Activated T-helper 2 cell treated with anti-CD3 and anti-CD28 coated beads, Interferon-gamma antibody, Interleukin-2, Interleukin-4, amounts not matched to agents 10 μg/mL and 5 μg/mL and 100 μg/mL, durations not matched to agents 14 hours and 24 hours and 36 hours (primary cell): ENCODE results near the gene LIPI. TPM values are rescaled to one million over a fixed set of nuclear protein-coding genes. Genes with fewer than 3 reads are reported as not detected.
"Not testable (repeated sequence)": the region's sequence is repeated elsewhere in the genome, so short reads cannot be mapped to it uniquely, and the experiment has no call there.

Experiments used
- DNase-seq: peaks from one replicate; pipeline ENCODE4 v3.0.0; 2021; ENCODE audit warnings: low spot score
- H3K27ac Mint-ChIP-seq: one replicate; pipeline ENCODE4 v1.8.0; 2021; ENCODE audit warnings: mixed read lengths
- H3K27me3 Mint-ChIP-seq: one replicate; pipeline ENCODE4 v1.8.0; 2021; ENCODE audit warnings: low read depth, mixed read lengths
- H3K36me3 Mint-ChIP-seq: one replicate; pipeline ENCODE4 v1.8.0; 2021; ENCODE audit warnings: low read depth, mixed read lengths
- H3K4me1 Mint-ChIP-seq: one replicate; pipeline ENCODE4 v1.8.0; 2021; ENCODE audit warnings: low read depth, mixed read lengths
- H3K4me3 Mint-ChIP-seq: one replicate; pipeline ENCODE4 v1.8.0; 2021; ENCODE audit warnings: low read depth, mild to moderate bottlenecking, moderate library complexity, mixed read lengths
- H3K9me3 Mint-ChIP-seq: one replicate; pipeline ENCODE4 v1.8.0; 2021; ENCODE audit warnings: mixed read lengths
- intact Hi-C: fragments of 100-400 bp; cut with micrococcal nuclease; formaldehyde crosslinking; loops from one replicate; pipeline ENCODE4 v1.15.1; 2023
- total RNA-seq: library from RNA; stranded (reverse); gene quantifications from 2 replicates; pipeline ENCODE4 v1.2.3, GENCODE V29; 2022

Gene LIPI
- total RNA-seq, 1 donor from 2014 or later, result not detected

DNA sequence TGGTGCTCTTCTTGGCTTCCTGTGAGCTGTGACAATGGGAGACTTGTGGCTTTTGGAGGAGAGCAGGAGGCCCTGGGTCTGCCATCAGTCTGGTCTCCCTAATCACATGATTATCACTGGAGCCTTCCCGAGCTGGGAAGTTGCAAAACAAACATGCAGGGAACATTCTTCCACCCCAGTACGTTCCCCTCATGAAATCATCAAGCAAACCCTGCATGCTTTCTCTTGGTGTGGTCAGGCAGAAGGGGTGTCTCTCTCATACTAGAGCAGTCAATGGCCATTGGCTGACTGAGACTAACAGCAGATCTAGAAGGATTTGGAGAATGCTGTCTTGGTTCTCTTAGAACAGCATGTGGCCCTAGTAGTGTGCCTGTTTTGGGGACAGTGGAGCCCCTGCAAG is 111.2 kb downstream of the LIPI start:
- Mint-ChIP-seq H3K27me3 (no peaks in the 10 kb centered on the region), H3K9me3 (peaks cover 6% of the 10 kb centered on the region), H3K27ac (no peak overlapping the region), H3K4me3 (no peak overlapping the region), H3K4me1 (peaks cover 1% of the 10 kb centered on the region), H3K36me3 (peaks cover 7% of the 10 kb centered on the region)
- DNase-seq, result no peak
- intact Hi-C loops, result no loop called here

GRCh38 chr21:14097881-14098499 is 112.8 kb downstream of the LIPI start:
- Mint-ChIP-seq H3K36me3 (peaks cover 7% of the 10 kb centered on the region), H3K27ac (no peak overlapping the region), H3K9me3 (peaks cover 6% of the 10 kb centered on the region), H3K27me3 (no peaks in the 10 kb centered on the region), H3K4me3 (no peak overlapping the region), H3K4me1 (peaks cover 1% of the 10 kb centered on the region)
- intact Hi-C loops, result no loop called here
- DNase-seq, result no peak

DNA sequence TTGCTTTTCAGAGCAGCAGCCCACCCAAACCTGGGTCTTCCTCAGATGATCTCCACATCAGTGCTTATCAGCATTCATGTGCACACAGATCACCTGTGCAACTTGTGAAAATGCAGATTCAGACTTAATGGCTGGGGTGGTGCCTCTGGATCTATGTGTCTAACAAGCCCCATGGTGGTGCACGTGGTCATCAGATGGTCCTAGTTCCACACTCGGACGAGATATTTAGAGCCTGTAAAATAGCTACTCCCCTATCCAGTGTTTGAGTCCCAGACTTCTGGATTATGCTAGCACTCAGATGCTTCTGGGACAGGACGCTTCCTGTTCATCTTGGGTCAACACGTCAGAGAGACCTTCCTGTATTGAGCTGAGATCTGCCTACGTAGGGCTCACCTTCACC is 114.2 kb downstream of the LIPI start:
- H3K4me3 Mint-ChIP-seq, result no peak overlapping the region
- intact Hi-C loops, result no loop called here
- no peak overlapping the region for H3K27ac Mint-ChIP-seq
- H3K36me3 Mint-ChIP-seq, result peaks cover 16% of the 10 kb centered on the region
- H3K27me3 Mint-ChIP-seq, result no peaks in the 10 kb centered on the region
- H3K9me3 Mint-ChIP-seq, result peaks cover 6% of the 10 kb centered on the region
- DNase-seq, result no peak
- no peaks in the 10 kb centered on the region for H3K4me1 Mint-ChIP-seq

DNA sequence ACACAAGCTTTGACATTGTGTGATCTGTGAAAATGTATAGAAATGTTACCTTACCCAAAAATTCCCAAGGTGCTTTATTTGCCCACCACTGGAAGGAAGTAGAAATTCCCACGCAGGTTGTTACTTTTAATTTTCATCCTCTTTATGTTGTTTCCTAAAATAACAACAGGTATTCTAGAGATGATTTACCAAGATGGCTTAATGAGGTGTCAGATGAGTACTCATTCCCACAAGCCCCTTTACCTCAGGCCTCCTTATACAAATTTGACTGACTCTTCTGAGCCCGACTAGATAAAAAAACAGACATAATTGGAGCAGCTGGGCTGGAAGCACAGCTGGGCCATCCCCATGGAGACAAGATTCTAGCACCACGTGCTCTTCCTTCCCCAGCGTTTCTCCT is 114.6 kb downstream of the LIPI start:
- H3K9me3 Mint-ChIP-seq, result peaks cover 6% of the 10 kb centered on the region
- intact Hi-C loops, result no loop called here
- no peak overlapping the region for H3K27ac Mint-ChIP-seq
- H3K4me1 Mint-ChIP-seq, result no peaks in the 10 kb centered on the region
- no peak for DNase-seq
- H3K27me3 Mint-ChIP-seq, result no peaks in the 10 kb centered on the region
- no peak overlapping the region for H3K4me3 Mint-ChIP-seq
- H3K36me3 Mint-ChIP-seq, result peaks cover 19% of the 10 kb centered on the region

DNA sequence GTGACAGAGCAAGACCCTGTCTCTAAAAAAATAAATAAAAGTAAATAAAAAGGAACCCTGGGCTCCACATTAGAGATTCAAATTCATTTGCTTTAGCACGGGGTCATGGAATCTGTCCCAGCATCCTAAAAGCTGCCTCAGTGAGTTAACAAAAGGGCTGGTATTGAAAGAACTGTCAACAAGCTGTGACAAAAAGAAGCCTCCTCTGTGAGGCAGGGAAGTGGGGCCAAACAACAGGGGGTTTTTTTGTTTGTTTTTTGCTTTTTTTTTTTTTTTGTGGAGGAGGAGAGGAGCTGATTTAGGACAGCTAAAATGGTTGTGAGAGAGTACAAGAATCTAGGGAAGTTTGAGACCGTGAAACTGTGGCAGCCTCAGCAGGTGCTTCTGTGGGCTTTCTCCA is 115.7 kb downstream of the LIPI start:
- Mint-ChIP-seq H3K27me3 (no peaks in the 10 kb centered on the region), H3K9me3 (peaks cover 6% of the 10 kb centered on the region), H3K27ac (no peak overlapping the region), H3K4me1 (no peaks in the 10 kb centered on the region), H3K4me3 (no peak overlapping the region), H3K36me3 (peaks cover 22% of the 10 kb centered on the region)
- no peak for DNase-seq
- intact Hi-C loops, result no loop called here

DNA sequence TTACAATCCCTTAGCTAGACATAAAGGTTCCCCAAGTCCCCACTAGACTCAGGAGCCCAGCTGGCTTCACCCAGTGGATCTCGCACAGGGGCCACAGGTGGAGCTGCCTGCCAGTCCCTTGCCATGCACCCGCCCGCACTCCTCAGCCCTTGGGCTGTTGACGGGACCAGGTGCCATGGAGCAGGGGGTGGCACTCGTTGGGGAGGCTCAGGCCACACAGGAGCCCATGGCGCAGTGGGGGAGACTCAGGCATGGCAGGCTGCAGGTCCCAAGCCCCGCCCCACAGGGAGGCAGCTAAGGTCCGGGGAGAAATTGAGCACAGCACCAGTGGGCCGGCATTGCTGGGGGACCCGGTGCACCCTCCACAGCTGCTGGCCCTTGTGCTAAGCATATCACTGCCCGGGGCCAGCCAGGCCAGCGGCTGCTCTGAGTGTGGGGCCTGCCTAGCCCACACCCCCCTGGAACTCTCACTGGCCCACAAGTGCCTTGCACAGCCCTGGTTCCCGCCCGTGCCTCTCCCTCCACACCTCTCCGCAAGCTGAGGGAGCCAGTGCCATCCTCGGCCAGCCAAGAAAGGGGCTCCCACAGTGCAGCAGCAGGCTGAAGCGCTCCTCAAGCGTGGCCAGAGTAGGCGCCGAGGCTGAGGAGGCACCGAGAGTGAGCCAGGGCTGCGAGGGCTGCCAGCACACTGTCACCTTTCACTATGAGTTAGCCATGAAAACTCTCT is 117.8 kb downstream of the LIPI start:
- Mint-ChIP-seq H3K27ac (no peak overlapping the region), H3K4me1 (peaks cover 7% of the 10 kb centered on the region), H3K9me3 (peaks cover 11% of the 10 kb centered on the region), H3K4me3 (no peak overlapping the region), H3K36me3 (peaks cover 33% of the 10 kb centered on the region), H3K27me3 (no peaks in the 10 kb centered on the region)
- DNase-seq, result no peak
- intact Hi-C loops, result no loop called here

DNA sequence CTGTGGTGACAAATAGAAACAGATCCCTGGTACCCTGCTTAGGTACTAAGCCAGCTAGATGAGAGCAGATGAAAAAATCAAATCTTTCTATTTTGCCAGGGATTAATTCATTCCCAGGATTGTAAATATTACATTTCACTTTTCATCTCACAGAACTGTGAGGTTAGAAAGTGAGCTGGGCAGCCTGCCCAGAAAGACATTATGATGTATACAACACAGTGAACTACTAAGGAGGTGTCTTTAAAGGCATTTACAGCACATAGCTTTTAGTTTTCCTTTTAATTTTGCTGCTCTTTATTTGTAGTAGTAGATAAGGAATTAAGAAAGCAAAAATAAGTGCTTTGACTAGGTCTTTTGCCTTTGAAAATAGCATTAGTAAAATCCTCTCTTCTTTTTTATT is 120.6 kb downstream of the LIPI start:
- Mint-ChIP-seq H3K36me3 (peaks cover 36% of the 10 kb centered on the region), H3K4me1 (peaks cover 13% of the 10 kb centered on the region)
- H3K27me3 Mint-ChIP-seq, H3K27ac Mint-ChIP-seq, DNase-seq, H3K4me3 Mint-ChIP-seq, H3K9me3 Mint-ChIP-seq, intact Hi-C loops: not testable (repeated sequence)

DNA sequence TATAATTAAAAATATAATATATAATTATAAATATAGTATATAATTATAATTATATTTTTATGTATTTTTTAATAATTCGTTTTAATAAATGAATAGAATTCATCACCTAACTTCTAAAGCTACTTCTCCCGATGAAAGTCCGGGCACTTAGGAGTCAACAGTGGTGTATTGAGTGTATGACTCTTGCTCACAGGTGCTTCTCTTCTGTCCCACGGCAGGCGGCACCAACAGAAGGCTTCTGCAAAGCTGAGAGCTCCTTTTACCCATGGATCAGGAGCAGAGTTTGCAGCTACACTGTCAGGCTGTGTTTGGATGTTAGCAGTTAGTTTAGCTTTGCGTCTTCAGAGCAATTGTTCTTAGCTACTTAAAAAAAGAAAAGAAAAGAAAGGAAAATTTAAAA is 122.4 kb downstream of the LIPI start:
- Mint-ChIP-seq H3K9me3 (peaks cover 10% of the 10 kb centered on the region), H3K36me3 (peaks cover 39% of the 10 kb centered on the region), H3K27ac (no peak overlapping the region), H3K4me1 (peaks cover 13% of the 10 kb centered on the region), H3K27me3 (no peaks in the 10 kb centered on the region), H3K4me3 (no peak overlapping the region)
- intact Hi-C loops, result loop anchor here (5.0 kb wide), 1 partner anchor 294 kb away; the partner anchor contains the start of gene HSPA13
- no peak for DNase-seq

- Mint-ChIP-seq H3K27me3 (no peaks in the 10 kb centered on the region), H3K4me1 (peaks cover 13% of the 10 kb centered on the region), H3K36me3 (peaks cover 35% of the 10 kb centered on the region), H3K4me3 (no peak overlapping the region), H3K9me3 (peaks cover 14% of the 10 kb centered on the region), H3K27ac (peak overlapping the region; percentile 81)
- DNase-seq, result no peak
- intact Hi-C loops, result loop anchor here (5.0 kb wide), 1 partner anchor 296 kb away; the partner anchor contains the start of gene HSPA13
These were observed 124.2 kb downstream of the LIPI start for GRCh38 chr21:14086553-14086952.

GRCh38 chr21:14084701-14085100 is 126.1 kb downstream of the LIPI start:
- intact Hi-C loops, result loop anchor here (5.0 kb wide), 1 partner anchor 298 kb away; the partner anchor contains the start of gene HSPA13
- Mint-ChIP-seq H3K4me1 (peaks cover 10% of the 10 kb centered on the region), H3K9me3 (peaks cover 11% of the 10 kb centered on the region)

DNA sequence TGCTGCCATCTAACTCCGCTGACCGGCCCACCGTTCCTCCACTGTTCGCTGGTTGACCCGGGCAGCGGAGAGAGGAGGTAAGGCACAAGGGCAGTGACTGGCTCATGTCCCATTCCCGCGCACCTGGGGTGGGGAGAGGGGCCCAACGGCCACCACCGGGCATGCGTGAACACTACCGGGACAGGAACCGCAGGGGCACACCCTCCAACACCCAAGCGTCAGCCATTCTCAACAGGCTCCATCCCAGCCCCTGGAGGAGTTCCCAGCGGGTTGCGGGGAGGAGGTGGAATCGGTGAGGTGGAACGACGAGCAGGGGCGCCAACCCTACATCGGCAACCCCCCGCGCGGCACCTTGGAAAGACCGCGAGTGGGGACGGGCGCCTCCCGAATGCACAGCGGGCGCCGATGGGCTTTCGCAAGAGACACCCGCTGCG is 126.7 kb downstream of the LIPI start:
- DNase-seq, result no peak
- H3K27ac Mint-ChIP-seq, result no peak overlapping the region
- H3K4me1 Mint-ChIP-seq, result peaks cover 6% of the 10 kb centered on the region
- no peaks in the 10 kb centered on the region for H3K27me3 Mint-ChIP-seq
- H3K4me3 Mint-ChIP-seq, result no peak overlapping the region
- H3K36me3 Mint-ChIP-seq, result peaks cover 20% of the 10 kb centered on the region
- intact Hi-C loops, result no loop called here
- H3K9me3 Mint-ChIP-seq, result peaks cover 8% of the 10 kb centered on the region

More at GRCh38 chr21:14084701-14085100, 126.1 kb downstream of the LIPI start:
- no peak for DNase-seq
- Mint-ChIP-seq H3K27ac (no peak overlapping the region), H3K36me3 (peaks cover 25% of the 10 kb centered on the region), H3K4me3 (no peak overlapping the region), H3K27me3 (no peaks in the 10 kb centered on the region)

GRCh38 chr21:14080764-14081096 is 130.0 kb downstream of the LIPI start:
- Mint-ChIP-seq H3K27me3 (no peaks in the 10 kb centered on the region), H3K4me3 (no peak overlapping the region), H3K9me3 (peaks cover 23% of the 10 kb centered on the region), H3K27ac (no peak overlapping the region), H3K4me1 (no peaks in the 10 kb centered on the region), H3K36me3 (peaks cover 8% of the 10 kb centered on the region)
- DNase-seq, result no peak
- intact Hi-C loops, result no loop called here

GRCh38 chr21:14080040-14080763 is 130.6 kb downstream of the LIPI start:
- DNase-seq, result no peak
- Mint-ChIP-seq H3K27ac (no peak overlapping the region), H3K36me3 (peaks cover 8% of the 10 kb centered on the region), H3K9me3 (peaks cover 23% of the 10 kb centered on the region), H3K27me3 (no peaks in the 10 kb centered on the region), H3K4me3 (no peak overlapping the region), H3K4me1 (no peaks in the 10 kb centered on the region)
- intact Hi-C loops, result no loop called here
